Measurements from ENCODE around the gene FOXP2.

DNA sequence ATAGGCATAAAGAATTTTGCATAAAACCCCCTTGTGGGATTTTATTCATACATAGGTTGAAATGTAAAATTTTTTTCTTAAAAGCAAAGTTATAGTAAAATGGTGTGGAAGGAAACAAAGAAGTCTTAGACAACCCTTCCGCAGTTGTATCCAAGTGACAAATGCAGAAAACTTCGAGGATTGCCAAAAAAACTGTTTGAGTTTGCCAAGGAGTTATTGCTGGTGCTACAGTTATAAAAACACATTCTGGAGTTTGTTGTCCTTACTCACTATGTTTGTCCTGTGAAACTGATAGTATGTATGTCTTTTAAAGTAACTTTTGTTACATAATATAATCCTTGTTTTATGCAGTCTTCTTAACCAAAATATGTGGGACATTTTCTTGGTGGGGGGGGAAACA is 120.3 kb downstream of the FOXP2 start:
- TF ChIP-seq SREBF2 (IDR thresholded peaks at IDR 0.05) (no peak), CTCF (IDR thresholded peaks at IDR 0.05) (no peak), EHMT2 (IDR thresholded peaks at IDR 0.05; ENCODE audit: low read depth) (no peak), MAZ (IDR thresholded peaks at IDR 0.05; ENCODE audit: borderline replicate concordance, low read depth, low read length) (no peak), POLR2A (IDR thresholded peaks at IDR 0.05; ENCODE audit: low read length) (no peak), PHF8 (IDR thresholded peaks at IDR 0.05; ENCODE audit: borderline replicate concordance, low read depth) (no peak), EP300 (IDR thresholded peaks at IDR 0.05) (no peak), RFX5 (IDR thresholded peaks at IDR 0.05) (no peak), POLR2AphosphoS2 (conservative IDR thresholded peaks at IDR 0.05; ENCODE audit: low read length) (no peak), ESRRA (IDR thresholded peaks at IDR 0.05; ENCODE audit: borderline replicate concordance, low read length) (no peak), ZFP36 (IDR thresholded peaks at IDR 0.05; ENCODE audit: borderline replicate concordance, partially characterized antibody) (no peak)
- TF ChIP-seq, protein P1, sequence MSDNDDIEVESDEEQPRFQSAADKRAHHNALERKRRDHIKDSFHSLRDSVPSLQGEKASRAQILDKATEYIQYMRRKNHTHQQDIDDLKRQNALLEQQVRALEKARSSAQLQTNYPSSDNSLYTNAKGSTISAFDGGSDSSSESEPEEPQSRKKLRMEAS (IDR thresholded peaks at IDR 0.05): no peak
